ENCODE measurements around the gene HPSE2.

The HPSE2 gene

DNA sequence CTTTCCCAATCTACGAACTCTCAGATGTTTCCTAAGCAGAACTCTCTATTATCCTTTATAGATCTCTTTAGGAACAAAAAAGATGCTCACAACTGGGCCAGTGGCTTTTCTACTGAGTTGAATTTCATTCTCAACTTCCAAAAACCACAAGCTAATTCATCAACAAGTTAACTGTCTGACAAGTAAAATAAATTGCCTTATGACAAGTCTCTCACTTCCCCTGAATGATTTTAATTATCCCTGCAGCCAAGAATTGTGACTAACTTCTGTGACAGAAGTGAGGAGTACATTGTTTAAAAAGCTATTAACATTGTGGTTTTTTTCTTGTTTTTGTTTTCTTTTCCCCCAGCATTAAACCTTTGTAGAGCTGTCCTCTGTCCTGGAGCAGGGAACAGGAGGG lies 343.1 kb downstream of the HPSE2 start:
- TF ChIP-seq GATA3 (IDR thresholded peaks at IDR 0.05; ENCODE audit: low read depth, low read length), result no peak
- no peak for TF ChIP-seq GATA2 (IDR thresholded peaks at IDR 0.05; ENCODE audit: low read depth, low read length)

DNA sequence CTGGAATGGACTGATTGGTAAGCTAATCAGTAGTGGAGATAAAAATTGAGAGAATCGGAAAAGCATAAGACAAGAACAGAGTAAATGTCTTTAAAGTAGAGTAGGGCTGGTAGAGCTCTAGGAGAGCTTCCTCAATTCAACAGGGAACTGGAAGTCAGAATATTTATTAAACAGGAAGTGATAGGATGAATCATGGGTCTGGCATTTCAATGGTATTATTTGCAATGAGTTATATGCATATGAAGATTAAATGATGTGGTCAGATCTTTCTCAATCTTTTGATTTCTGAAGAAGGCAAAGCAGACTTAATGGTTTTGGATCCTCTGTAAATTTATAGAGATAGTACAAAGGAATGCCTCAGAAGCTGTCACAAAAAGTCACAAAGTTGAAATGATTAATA lies 349.0 kb downstream of the HPSE2 start:
- no peak for TF ChIP-seq GATA3 (IDR thresholded peaks at IDR 0.05; ENCODE audit: low read depth, low read length)
- no peak for TF ChIP-seq GATA2 (IDR thresholded peaks at IDR 0.05; ENCODE audit: low read depth, low read length)

DNA sequence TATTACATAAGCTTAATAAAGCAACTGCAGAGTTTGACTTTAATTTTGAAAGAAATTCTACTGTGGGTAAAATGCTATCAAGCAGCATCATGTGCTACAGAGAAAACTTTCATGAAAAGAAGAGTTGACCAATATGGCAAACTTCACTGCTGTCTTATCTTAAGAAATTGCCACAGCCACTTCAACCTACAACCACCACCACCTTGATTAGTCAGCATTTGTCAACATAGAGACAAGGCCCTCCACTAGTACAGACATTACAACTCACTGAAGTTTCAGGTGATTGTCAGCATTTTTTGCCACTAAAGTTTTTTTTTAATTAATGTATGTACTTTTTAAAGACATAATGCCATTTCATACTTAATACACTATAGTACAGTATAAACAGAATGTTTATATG lies 350.3 kb downstream of the HPSE2 start:
- no peak for TF ChIP-seq GATA2 (IDR thresholded peaks at IDR 0.05; ENCODE audit: low read depth, low read length)
- no peak for TF ChIP-seq GATA3 (IDR thresholded peaks at IDR 0.05; ENCODE audit: low read depth, low read length)

DNA sequence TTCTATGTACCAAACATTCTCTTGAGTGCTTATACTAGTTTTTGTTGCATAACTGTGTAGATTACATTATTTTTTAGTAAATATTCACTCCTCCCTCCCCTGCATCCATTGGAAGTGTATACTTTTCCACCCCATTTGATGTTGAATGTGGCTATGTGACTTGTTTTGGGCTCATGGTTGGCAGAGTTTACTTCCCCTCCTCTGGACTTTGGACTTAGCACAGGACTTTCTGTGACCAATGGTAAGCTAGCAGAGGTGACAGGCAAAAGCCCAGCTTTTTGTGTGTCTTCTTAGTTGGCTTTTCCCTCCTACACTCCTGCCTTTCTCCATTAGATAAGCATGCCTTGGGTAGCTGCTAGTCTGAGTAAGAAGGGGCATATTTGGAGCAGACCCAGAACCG lies 353.9 kb downstream of the HPSE2 start:
- TF ChIP-seq GATA2 (IDR thresholded peaks at IDR 0.05; ENCODE audit: low read depth, low read length), result no peak
- no peak for TF ChIP-seq GATA3 (IDR thresholded peaks at IDR 0.05; ENCODE audit: low read depth, low read length)

DNA sequence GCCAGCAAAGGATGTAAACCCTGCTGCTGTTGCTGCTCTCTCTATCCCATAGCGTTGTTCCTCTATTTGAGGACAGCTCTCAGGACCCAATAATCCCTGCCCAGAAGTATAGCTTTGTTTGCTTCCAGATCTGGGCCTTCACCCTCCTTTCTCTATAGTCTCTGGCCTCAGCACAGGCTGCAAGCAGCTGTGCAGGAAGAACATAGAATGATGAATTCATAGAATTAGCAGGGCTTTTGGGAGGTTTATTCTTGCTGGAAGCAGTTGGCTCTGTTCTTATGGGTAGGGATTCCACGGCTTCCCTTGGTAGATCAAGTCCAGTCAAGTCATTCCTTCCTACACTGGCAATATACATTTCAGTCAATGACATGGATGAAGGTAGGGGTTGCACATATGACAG lies 354.7 kb downstream of the HPSE2 start:
- TF ChIP-seq GATA3 (IDR thresholded peaks at IDR 0.05; ENCODE audit: low read depth, low read length), result no peak
- no peak for TF ChIP-seq GATA2 (IDR thresholded peaks at IDR 0.05; ENCODE audit: low read depth, low read length)

DNA sequence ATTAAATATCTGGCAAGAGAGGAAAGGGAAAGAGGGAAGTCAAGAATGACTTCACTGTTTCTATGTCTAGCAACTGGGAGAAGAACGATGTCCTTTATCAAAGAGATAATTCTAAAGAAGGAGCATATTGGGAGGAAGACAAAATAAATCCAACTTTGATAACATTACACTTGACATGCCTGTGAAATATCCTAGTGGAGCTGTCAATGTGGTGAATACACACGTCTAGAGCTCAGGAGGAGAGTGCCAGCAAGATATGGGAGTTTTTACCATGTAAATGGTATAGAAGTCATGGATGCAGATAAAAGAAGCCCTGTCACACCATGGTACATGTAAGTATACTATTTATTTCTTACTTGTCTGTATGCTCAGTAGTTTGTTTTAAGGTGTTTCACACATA lies 356.7 kb downstream of the HPSE2 start:
- TF ChIP-seq GATA3 (IDR thresholded peaks at IDR 0.05; ENCODE audit: low read depth, low read length) (no peak), GATA2 (IDR thresholded peaks at IDR 0.05; ENCODE audit: low read depth, low read length) (no peak)

DNA sequence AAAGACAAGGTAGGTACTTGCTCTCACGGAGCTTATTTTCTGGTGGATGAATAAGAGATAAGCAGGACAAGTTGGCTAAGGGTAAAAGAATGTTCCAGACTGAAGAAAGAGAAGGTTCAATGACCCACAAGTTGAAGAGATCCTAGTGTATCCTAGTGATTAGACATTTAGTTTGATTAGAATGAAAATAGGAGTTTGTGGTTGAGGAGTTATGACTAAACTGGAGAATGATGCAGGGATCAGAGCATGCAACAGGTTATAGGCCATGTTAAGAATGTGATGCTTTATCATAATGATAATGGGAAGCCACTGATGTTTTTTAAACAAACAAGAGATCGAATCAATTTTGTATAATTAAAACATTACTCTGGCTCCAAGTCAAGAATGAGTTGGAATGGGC lies 357.2 kb downstream of the HPSE2 start:
- TF ChIP-seq GATA2 (IDR thresholded peaks at IDR 0.05; ENCODE audit: low read depth, low read length) (no peak), GATA3 (IDR thresholded peaks at IDR 0.05; ENCODE audit: low read depth, low read length) (no peak)

DNA sequence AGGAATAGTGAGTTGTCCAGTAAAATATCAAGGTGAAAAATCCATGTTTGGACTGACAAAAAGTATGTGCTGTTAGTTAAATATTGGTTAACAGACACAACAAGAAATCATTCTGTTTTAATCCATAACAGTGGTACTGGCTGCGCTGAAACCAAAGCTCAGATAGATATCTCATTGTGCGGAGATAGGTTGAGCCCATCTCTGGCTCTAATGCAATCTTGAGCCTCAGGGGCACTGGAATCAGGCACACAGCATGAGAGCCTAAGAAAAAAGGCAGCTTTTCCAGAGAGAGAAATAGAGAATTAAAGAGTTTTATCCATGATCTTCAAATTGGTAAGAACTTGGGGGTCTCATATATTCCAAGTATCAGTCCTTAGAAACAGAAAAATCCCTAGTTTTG lies 373.7 kb downstream of the HPSE2 start:
- TF ChIP-seq GATA3 (IDR thresholded peaks at IDR 0.05; ENCODE audit: low read depth, low read length), result peak; percentile 72
- peak; percentile 85 for TF ChIP-seq GATA2 (IDR thresholded peaks at IDR 0.05; ENCODE audit: low read depth, low read length)

DNA sequence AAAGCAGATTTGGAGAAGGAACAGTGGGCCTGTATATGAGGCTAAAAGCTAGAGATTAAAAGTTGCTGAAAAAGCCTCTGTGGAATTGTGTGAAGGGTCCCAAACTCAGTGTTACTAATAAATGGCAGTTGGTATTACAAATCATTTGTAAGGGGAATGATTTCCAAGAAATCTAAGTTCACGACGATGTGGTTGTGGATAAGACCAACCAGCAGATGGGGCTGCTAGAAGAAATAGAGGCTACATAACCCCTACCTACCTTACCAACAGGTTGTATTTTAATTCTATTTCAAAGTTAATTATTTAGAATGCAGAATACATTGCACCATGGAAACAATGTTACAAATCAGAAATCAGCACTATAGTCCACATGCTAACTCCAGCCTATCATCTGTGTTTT lies 377.1 kb downstream of the HPSE2 start:
- no peak for TF ChIP-seq GATA2 (IDR thresholded peaks at IDR 0.05; ENCODE audit: low read depth, low read length)
- TF ChIP-seq GATA3 (IDR thresholded peaks at IDR 0.05; ENCODE audit: low read depth, low read length), result no peak

DNA sequence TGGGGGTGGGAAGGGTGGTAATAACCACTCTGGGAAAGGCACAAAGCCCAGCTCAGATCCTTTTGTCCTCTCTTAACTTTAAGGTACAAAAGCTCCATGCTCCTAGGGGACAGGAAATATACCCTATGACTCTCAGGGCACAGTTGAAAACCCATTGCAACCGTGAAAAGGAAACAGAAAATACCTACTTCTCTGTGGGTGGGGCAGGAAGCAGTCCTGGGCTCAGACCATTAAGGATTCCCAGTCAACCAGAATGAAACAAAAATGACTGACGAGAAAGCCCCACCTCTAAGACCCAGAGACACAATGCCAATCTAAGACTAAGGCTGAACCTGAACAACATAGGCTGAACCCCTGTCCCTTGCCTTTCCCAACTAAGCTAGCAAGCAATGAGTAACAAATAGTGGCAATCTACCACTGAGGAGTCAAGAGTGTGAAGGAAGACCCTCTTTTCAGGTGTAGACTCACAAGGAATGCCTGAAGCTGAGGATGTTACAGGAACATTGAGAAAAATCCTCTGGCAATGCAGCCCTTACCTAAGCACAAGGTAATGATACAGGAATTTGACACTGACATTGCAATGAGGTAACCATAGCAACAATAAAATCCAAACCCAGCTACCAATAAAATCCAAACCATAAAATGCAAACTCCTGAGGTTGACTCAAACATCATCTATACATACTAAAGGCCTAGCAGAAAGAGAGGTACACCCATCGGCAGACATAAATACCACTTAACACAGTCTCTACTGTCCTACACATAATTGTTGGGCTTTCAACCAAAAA lies 380.1 kb downstream of the HPSE2 start:
- TF ChIP-seq GATA3 (IDR thresholded peaks at IDR 0.05; ENCODE audit: low read depth, low read length) (no peak), GATA2 (IDR thresholded peaks at IDR 0.05; ENCODE audit: low read depth, low read length) (no peak)

DNA sequence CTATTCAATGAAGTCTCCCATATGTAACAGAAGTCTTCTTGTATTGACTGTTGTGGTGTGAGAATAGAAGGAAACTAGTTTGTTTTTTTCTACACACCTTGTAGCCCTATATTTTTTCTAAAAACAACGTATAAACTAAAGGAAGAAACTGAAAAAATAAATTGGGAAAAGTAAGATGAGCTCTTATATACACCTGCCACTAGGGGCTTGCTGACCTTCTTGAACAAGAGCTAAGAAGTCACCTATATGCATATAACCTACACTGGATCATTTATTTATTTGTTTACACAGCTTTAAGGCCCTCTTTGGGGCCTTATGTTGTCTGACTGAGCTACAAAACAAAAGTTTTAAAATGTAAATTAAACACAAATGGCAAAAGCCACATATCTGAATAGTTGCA lies 383.0 kb downstream of the HPSE2 start:
- TF ChIP-seq GATA2 (IDR thresholded peaks at IDR 0.05; ENCODE audit: low read depth, low read length), result no peak
- TF ChIP-seq GATA3 (IDR thresholded peaks at IDR 0.05; ENCODE audit: low read depth, low read length), result no peak

DNA sequence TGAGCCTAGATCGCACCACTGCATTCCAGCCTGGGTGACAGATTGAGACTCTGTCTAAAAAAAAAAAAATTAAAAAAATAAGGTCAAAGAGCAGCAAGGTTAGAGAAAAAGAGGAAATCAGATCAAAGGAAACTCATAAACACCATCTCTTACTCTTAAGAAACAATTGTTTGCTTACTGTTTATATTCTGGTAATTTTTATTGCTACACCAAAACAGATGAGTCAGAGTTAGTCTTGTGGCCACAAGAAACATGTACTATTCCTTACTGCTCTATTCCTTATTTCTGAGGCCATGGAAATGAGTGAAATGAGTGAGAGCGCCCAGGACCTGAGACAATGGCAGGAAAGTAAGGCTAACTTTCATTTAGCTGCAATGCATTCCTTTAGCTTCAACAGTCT lies 387.3 kb downstream of the HPSE2 start:
- TF ChIP-seq GATA2 (IDR thresholded peaks at IDR 0.05; ENCODE audit: low read depth, low read length), result no peak
- no peak for TF ChIP-seq GATA3 (IDR thresholded peaks at IDR 0.05; ENCODE audit: low read depth, low read length)

DNA sequence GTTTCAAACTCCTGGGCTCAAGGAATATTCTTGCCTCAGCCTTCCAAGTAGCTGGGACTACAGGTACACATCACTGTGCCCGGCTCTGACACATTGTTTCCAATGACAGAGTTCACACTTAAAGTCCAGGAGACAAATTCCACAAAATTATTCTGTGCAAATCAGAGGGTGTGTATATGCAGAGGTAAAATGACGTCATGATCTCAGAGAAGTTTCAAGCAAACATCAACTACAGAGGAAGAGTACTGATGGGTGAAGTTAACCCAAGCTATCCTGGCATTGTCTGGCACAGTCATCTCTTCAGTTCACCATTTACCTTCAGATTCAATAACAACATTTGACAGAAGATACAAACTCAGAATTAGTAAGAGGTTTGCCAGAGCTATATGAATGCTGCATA lies 388.9 kb downstream of the HPSE2 start:
- TF ChIP-seq GATA2 (IDR thresholded peaks at IDR 0.05; ENCODE audit: low read depth, low read length), result no peak
- TF ChIP-seq GATA3 (IDR thresholded peaks at IDR 0.05; ENCODE audit: low read depth, low read length), result no peak

DNA sequence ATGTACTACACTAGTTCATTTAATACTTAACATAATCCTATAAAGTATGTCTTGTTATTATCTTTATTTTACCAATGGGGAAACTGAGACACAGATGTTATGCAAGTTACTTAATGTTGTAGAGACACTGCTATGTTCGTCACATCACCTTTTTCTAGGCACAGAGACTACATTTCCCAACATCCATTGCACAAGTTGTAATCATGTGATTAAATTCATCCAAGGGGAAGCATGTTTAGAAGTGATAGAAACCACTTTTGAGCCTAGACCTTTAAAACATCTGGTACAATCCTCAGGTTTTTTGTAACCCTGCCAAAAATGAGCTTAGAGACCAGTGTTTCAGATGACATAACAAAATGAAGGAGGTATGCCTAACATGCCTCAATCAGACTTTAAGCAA lies 402.1 kb downstream of the HPSE2 start:
- TF ChIP-seq GATA3 (IDR thresholded peaks at IDR 0.05; ENCODE audit: low read depth, low read length), result no peak
- TF ChIP-seq GATA2 (IDR thresholded peaks at IDR 0.05; ENCODE audit: low read depth, low read length), result no peak

DNA sequence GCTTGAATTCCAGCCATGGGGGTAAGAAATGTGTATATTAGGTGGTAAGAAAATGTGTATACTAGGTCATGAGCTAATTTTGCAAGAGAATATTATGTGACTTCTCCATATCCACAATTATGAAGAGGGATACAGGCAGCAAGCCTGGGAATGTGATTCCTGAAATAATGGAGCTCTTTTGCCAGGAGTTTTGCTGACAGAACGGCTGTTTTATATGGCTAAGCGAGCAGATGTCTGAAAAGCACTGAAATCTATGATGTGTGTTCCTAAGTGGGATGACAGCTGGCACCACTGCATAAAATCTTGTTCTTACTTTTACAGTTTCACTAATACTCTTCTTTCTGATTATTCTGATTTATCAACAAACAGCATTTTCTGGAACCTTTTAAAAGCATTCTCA lies 402.9 kb downstream of the HPSE2 start:
- TF ChIP-seq GATA3 (IDR thresholded peaks at IDR 0.05; ENCODE audit: low read depth, low read length), result no peak
- no peak for TF ChIP-seq GATA2 (IDR thresholded peaks at IDR 0.05; ENCODE audit: low read depth, low read length)

DNA sequence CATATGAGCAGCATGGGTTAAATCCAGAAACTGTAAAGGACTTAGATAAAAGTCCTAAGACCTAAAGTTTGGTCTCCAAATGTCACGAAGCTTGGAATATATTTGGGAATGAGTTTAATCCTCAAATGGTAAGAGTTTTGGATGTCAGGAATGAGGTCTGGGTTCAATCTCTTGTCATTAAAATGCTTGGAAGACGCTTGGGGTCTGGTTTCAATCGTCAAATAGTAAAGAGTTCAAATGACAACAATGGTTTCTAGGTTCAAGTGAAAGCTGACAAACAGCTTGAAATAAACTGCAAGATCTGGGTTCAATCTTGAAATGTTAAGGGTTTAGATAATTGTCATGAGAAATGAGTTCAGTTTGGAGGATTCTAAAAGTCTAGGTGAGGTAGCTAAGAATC lies 403.5 kb downstream of the HPSE2 start:
- no peak for TF ChIP-seq GATA2 (IDR thresholded peaks at IDR 0.05; ENCODE audit: low read depth, low read length)

All from SH-SY5Y (cell line).